PC-3 (cell line): ENCODE results near the gene FAF2. TPM values are rescaled to one million over a fixed set of nuclear protein-coding genes. Genes with fewer than 3 reads are reported as not detected.
A peak's percentile ranks its signal among the peaks of the same experiment; 100 is the strongest.

Experiments
- ATAC-seq: fragments of 200-7000 bp; cut with Tn5 transposase; 2 replicates; pipeline ENCODE4 v1.9.1; 2020; ENCODE audit warnings: mild to moderate bottlenecking, moderate library complexity
- BruUV-seq: library from RNA; stranded (reverse); fragments of 400-500 nt; replicated peaks from 2 replicates; lab custom pipeline; 2021; lab: Mats Ljungman, UMichigan
- CTCF ChIA-PET: fragments of 300-600 bp; sonication (Branson Sonifier 250); formaldehyde crosslinking; loops from one replicate; lab custom pipeline; 2022; ENCODE audit warnings: antibody characterized with exemption; lab: Charles Lee
- POLR2A ChIA-PET: fragments of 300-600 bp; sonication (Branson Sonifier 250); formaldehyde crosslinking; loops from one replicate; lab custom pipeline; 2022; ENCODE audit warnings: antibody characterized with exemption; ENCODE audit not compliant: unreplicated experiment; lab: Charles Lee
- DNase-seq: peaks from one replicate; pipeline ENCODE4 v3.0.0-alpha.2; 2015
- H2AFZ ChIP-seq: fragments of 300-600 bp; sonication (generic); 2 replicates; pipeline ENCODE4 v1.6.0; 2016; ENCODE audit warnings: antibody characterized with exemption, low read length
- H3F3A ChIP-seq: fragments of 300-600 bp; sonication (generic); one replicate; pipeline ENCODE4 v1.6.0; 2017; ENCODE audit warnings: antibody characterized with exemption, low read length, control low read depth, mild to moderate bottlenecking; ENCODE audit not compliant: unreplicated experiment
- H3K27ac ChIP-seq: fragments of 300-600 bp; sonication (generic); 2 replicates; pipeline ENCODE4 v1.5.1; 2016; ENCODE audit warnings: mild to moderate bottlenecking, low read length
- H3K27me3 ChIP-seq: fragments of 300-600 bp; sonication (generic); 2 replicates; pipeline ENCODE4 v1.6.1; 2016; ENCODE audit warnings: low read length, mixed read lengths
- H3K36me3 ChIP-seq: fragments of 300-600 bp; sonication (generic); 2 replicates; pipeline ENCODE4 v1.6.1; 2016; ENCODE audit warnings: low read depth, mixed run types, low read length, mixed read lengths
- H3K4me1 ChIP-seq: fragments of 300-600 bp; sonication (generic); 2 replicates; pipeline ENCODE4 v1.5.1; 2016; ENCODE audit warnings: low read length; ENCODE audit not compliant: insufficient read depth
- H3K4me2 ChIP-seq: fragments of 300-600 bp; sonication (generic); 2 replicates; pipeline ENCODE4 v1.6.0; 2016; ENCODE audit warnings: low read length
- H3K4me3 ChIP-seq: fragments of 300-600 bp; sonication (generic); 2 replicates; pipeline ENCODE4 v1.5.1; 2016; ENCODE audit warnings: mild to moderate bottlenecking, low read length, mixed read lengths
- H3K79me2 ChIP-seq: fragments of 300-600 bp; sonication (generic); 2 replicates; pipeline ENCODE4 v1.6.1; 2017; ENCODE audit warnings: low read length, mixed read lengths
- H3K9ac ChIP-seq: fragments of 300-600 bp; sonication (generic); 2 replicates; pipeline ENCODE4 v1.6.0; 2016; ENCODE audit warnings: mild to moderate bottlenecking, low read length
- H3K9me2 ChIP-seq: fragments of 300-600 bp; sonication (generic); replicated peaks from 2 replicates; pipeline ENCODE4 v1.6.1; 2016; ENCODE audit warnings: mixed run types, low read length, mixed read lengths
- H3K9me3 ChIP-seq: fragments of 300-600 bp; sonication (generic); 2 replicates; pipeline ENCODE4 v1.6.1; 2016; ENCODE audit warnings: low read length, mixed read lengths
- H4K20me1 ChIP-seq: fragments of 300-600 bp; sonication (generic); 2 replicates; pipeline ENCODE4 v1.6.1; 2016; ENCODE audit warnings: low read length, mixed read lengths
- CTCF ChIP-seq: fragments of 300-600 bp; sonication (generic); conservative IDR thresholded peaks from 2 replicates; pipeline ENCODE4 v1.5.1; 2017; ENCODE audit warnings: antibody characterized with exemption, low read depth, mild to moderate bottlenecking, low read length
- EZH2 ChIP-seq: fragments of 300-600 bp; sonication (generic); IDR thresholded peaks from one replicate; pipeline ENCODE4 v1.6.1; 2017; ENCODE audit warnings: antibody characterized with exemption, mild to moderate bottlenecking, low read length; ENCODE audit not compliant: unreplicated experiment
- EZH2phosphoT487 ChIP-seq: fragments of 300-600 bp; sonication (generic); IDR thresholded peaks from 2 replicates; pipeline ENCODE4 v1.6.1; 2018; ENCODE audit warnings: mild to moderate bottlenecking, antibody characterized with exemption, low read length, borderline replicate concordance
- intact Hi-C: fragments of 100-400 bp; cut with micrococcal nuclease; formaldehyde crosslinking; loops from 2 replicates; pipeline ENCODE4 v1.9.0; 2023
- total RNA-seq: library from RNA; depleted of rRNA; stranded (reverse); fragments of >200 nt; gene quantifications from 2 replicates; pipeline ENCODE4 v1.2.3, GENCODE V29; 2014

Gene FAF2
- total RNA-seq, 1 experiment from 2014 or later = 51.4 TPM

GRCh38 chr5:176424181-176424580, 24.0 kb upstream of the FAF2 start:
- CTCF ChIA-PET = no interaction called here
- DNase-seq (no peak), ATAC-seq (peak; percentile 22; the same call in 1 of the 2 replicates)
- Histone ChIP-seq H3K4me3 (no peak overlapping the region), H2AFZ (no peak overlapping the region), H3K36me3 (no peaks in the 10 kb centered on the region), H3K27ac (no peak overlapping the region), H3K4me1 (peaks cover 5% of the 10 kb centered on the region), H3K4me2 (no peak overlapping the region), H3F3A (no peaks in the 10 kb centered on the region), H3K27me3 (no peaks in the 10 kb centered on the region), H3K9me2 (no peaks in the 10 kb centered on the region), H3K9me3 (peaks cover 5% of the 10 kb centered on the region; the same call in 1 of the 2 replicates), H3K9ac (no peak overlapping the region), H3K79me2 (no peaks in the 10 kb centered on the region), H4K20me1 (no peaks in the 10 kb centered on the region)
- TF ChIP-seq CTCF (no peak), EZH2 (no peak), EZH2phosphoT487 (no peak)
- no TSS peak for BruUV-seq
- POLR2A ChIA-PET = no interaction called here
- intact Hi-C loops = no loop called here

- intact Hi-C loops = no loop called here
- Histone ChIP-seq H2AFZ (no peak overlapping the region), H3K4me3 (no peak overlapping the region), H3K9me2 (no peaks in the 10 kb centered on the region), H3F3A (no peaks in the 10 kb centered on the region), H3K27me3 (no peaks in the 10 kb centered on the region), H3K4me2 (no peak overlapping the region), H3K9me3 (peaks cover 5% of the 10 kb centered on the region; the same call in 1 of the 2 replicates), H4K20me1 (no peaks in the 10 kb centered on the region), H3K4me1 (peaks cover 5% of the 10 kb centered on the region), H3K9ac (no peak overlapping the region), H3K36me3 (no peaks in the 10 kb centered on the region), H3K79me2 (no peaks in the 10 kb centered on the region), H3K27ac (no peak overlapping the region)
- TF ChIP-seq EZH2 (no peak), EZH2phosphoT487 (no peak), CTCF (no peak)
- ChIA-PET POLR2A (no interaction called here), CTCF (no interaction called here)
- peak; percentile 57 for DNase-seq
- ATAC-seq = peak; percentile 45; the same call in 1 of the 2 replicates
- no TSS peak for BruUV-seq
Observed at GRCh38 chr5:176425138-176425537, 23.0 kb upstream of the FAF2 start.

- peaks cover 5% of the 10 kb centered on the region for H3K4me1 ChIP-seq
Observed at GRCh38 chr5:176425791-176426190, 22.4 kb upstream of the FAF2 start.

More at GRCh38 chr5:176425791-176426190, 22.4 kb upstream of the FAF2 start:
- H3K9me3 ChIP-seq = peaks cover 5% of the 10 kb centered on the region; the same call in 1 of the 2 replicates
- H3K27ac ChIP-seq = no peak overlapping the region
- no peaks in the 10 kb centered on the region for H3F3A ChIP-seq
- BruUV-seq = no TSS peak
- H3K4me2 ChIP-seq = no peak overlapping the region
- no peak overlapping the region for H2AFZ ChIP-seq
- no peaks in the 10 kb centered on the region for H3K27me3 ChIP-seq
- intact Hi-C loops = no loop called here
- no peaks in the 10 kb centered on the region for H3K36me3 ChIP-seq
- DNase-seq (no peak), ATAC-seq (no peak)
- H3K9ac ChIP-seq = no peak overlapping the region
- POLR2A ChIA-PET = no interaction called here
- no peaks in the 10 kb centered on the region for H3K79me2 ChIP-seq
- TF ChIP-seq EZH2phosphoT487 = no peak
- no peak for TF ChIP-seq CTCF
- no peak for TF ChIP-seq EZH2
- no peaks in the 10 kb centered on the region for H3K9me2 ChIP-seq
- CTCF ChIA-PET = no interaction called here
- H4K20me1 ChIP-seq = no peaks in the 10 kb centered on the region
- H3K4me3 ChIP-seq = no peak overlapping the region
